GM06990 (cell line): ENCODE measurements around the gene SEMA6B.

ENCODE experiments used
- DNase-seq: peaks from one replicate; pipeline ENCODE4 v3.0.0-alpha.2; 2011; ENCODE audit not compliant: insufficient read length; ENCODE audit errors: extremely low read depth
- H3K27me3 ChIP-seq: replicated peaks from 2 replicates; pipeline ENCODE4 v1.6.0; 2011; ENCODE audit warnings: low read length; ENCODE audit not compliant: control insufficient read depth, insufficient read depth
- H3K36me3 ChIP-seq: 2 replicates; pipeline ENCODE4 v1.5.1; 2011; ENCODE audit warnings: low read length; ENCODE audit not compliant: control insufficient read depth, insufficient read depth
- H3K4me3 ChIP-seq: replicated peaks from 2 replicates; pipeline ENCODE4 v1.5.1; 2011; ENCODE audit warnings: low read depth, mild to moderate bottlenecking, control low read depth, low read length
- CTCF ChIP-seq: IDR thresholded peaks from 2 replicates; pipeline ENCODE4 v1.5.1; 2011; ENCODE audit warnings: low read length, control low read depth, mild to moderate bottlenecking, inconsistent platforms; ENCODE audit not compliant: insufficient read depth, poor library complexity, severe bottlenecking

Gene SEMA6B

DNA sequence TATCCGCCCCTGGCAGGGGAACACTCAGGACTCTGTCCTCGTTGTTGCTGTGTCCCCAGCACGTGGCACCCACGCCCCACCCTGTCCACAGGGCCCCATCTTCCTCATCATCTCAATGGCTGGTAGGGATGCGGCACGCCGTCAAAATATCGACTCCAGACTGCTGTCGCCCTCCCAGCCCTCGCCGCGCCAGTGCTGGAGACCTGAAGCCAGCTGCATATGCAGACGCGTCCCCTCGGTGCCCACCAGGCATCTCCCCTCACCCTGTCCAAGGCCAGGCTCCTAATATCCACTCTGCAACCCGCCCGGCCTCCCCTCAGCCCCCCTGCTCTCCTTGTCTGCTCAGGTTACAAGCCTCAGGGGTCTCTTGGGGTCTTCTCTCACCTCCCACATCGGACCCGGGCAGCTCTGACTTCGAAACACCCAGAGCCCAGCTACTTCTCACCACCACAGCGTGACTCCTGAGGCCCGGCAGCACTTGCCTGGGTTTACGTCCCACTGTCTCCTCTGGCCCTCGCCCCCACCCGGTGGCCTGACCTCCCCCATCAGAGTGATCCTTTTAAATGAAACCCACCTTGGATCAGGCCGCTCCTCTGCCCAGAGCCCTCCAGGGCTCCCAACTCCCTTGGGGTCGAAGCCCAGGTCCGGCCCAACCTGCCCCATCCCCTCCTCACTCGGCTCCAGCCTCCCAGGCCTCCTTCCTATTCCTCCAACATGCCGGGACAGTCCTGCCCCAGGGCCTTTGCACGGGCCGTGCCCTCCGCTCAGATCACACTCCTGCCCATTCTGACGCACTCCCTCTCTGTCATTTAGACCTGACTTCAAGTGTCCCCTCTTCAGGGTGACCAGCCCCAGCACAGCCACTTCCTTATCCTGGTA, 53.7 kb downstream of the SEMA6B start:
- Histone ChIP-seq H3K4me3 (no peak overlapping the region), H3K27me3 (no peaks in the 10 kb centered on the region), H3K36me3 (peaks cover 20% of the 10 kb centered on the region)
- DNase-seq = no peak
- TF ChIP-seq CTCF = no peak

DNA sequence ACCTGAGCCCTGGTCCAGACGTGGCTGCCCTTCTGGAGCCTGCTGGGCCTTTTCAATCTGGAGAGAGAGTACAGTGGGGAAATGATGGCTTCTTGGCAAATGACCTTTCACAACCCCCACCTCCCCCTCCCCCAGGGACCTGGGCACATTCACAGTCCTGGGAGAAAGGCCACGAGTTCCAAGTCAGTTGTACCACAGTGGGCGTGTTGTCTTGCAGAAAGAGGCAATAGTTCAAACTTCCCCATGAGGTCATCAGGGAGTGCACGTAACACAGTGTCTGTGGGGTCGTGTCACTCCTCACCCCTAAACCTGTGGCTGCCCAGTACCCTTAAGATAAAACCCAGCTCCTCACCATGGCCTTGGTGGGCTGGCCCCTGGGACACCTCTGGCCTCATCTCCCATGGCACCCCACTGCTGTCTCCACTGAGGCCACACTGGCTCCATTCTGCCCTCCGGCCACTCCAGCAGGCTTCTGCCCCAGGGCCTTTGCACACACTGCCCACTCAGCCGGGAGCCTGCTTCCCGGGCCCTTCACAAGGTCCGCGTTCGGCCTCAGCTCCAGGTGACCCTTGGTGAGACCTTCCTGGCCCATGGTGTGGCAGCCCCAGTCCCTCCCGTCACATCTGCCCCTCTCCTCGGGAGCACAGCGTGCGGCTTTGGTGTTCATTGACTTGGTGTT, 54.5 kb downstream of the SEMA6B start:
- Histone ChIP-seq H3K36me3 (peaks cover 20% of the 10 kb centered on the region), H3K4me3 (no peak overlapping the region), H3K27me3 (no peaks in the 10 kb centered on the region)
- no peak for TF ChIP-seq CTCF
- DNase-seq = no peak

- DNase-seq = no peak
- Histone ChIP-seq H3K36me3 (peaks cover 22% of the 10 kb centered on the region), H3K4me3 (no peak overlapping the region), H3K27me3 (no peaks in the 10 kb centered on the region)
- TF ChIP-seq CTCF = no peak
Observed at GRCh38 chr19:4504297-4504701, 55.2 kb downstream of the SEMA6B start.

DNA sequence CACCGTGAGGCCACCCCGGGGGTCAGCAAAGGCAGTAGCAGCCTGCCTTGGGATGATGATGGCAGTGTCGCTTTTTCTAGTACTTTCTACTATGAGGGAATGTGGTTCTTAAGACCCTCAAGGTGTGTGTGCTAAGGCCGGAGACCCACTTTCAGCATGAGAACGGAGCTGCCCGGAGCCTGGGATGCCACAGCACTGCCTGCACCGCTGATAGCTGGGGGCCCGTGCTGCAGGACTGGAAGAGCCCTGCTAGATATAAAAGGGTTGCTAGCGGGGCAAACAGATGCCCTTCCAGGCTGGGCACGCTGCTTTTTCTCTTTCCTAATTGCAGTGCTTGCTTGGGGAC, 55.7 kb downstream of the SEMA6B start:
- no peak for DNase-seq
- no peaks in the 10 kb centered on the region for H3K27me3 ChIP-seq
- H3K36me3 ChIP-seq = peaks cover 22% of the 10 kb centered on the region
- TF ChIP-seq CTCF = no peak
- no peak overlapping the region for H3K4me3 ChIP-seq

DNA sequence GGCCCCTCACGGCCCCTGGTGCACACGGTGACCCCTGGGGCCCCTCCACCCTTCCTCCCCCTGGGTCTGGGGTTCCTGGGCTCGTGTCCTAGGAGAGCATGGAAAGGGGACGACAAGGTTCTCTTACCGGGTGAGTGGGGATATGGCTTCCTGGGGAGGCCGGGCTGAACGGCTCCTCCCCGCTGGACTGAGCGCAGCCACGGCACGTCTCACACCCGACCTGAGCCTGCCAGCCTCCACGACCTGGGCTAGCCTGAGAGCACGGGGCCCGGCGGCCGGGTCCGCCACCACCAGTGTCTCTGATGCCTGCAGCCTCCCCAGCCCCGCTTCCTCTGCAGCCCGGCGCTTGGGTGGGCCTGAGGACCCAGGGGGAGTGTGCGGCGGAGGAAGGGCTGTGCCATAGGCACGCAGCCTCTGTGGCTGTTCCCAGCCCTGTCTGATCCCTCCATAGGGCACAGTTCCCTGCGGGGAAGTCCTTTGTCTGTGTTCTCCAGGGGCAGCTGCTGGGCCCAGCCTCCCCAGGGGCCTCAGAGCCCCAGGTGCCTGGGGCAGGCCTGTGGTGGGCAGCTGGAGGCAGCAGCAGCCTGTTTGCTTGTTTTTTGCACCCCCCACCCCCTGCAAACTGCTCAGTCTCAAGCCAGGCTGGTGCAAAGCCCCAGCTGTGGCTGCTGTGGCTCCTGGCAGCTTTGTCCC, 56.2 kb downstream of the SEMA6B start:
- no peak for DNase-seq
- H3K36me3 ChIP-seq = peaks cover 25% of the 10 kb centered on the region
- H3K27me3 ChIP-seq = no peaks in the 10 kb centered on the region
- no peak for TF ChIP-seq CTCF
- H3K4me3 ChIP-seq = no peak overlapping the region
